Endodermal cell (in vitro differentiated cells): ENCODE measurements around the gene NUDT13. TPM values are rescaled to one million over a fixed set of nuclear protein-coding genes. Genes with fewer than 3 reads are reported as not detected.
A peak's percentile ranks its signal among the peaks of the same experiment; 100 is the strongest.

Source experiments
- DNase-seq: peaks from one replicate; pipeline ENCODE4 v3.0.0-alpha.2; 2017
- H3K27ac ChIP-seq: 2 replicates; pipeline ENCODE4 v1.5.1; 2013; ENCODE audit warnings: mild to moderate bottlenecking, low read depth, low read length, moderate library complexity
- H3K27me3 ChIP-seq: 2 replicates; pipeline ENCODE4 v1.6.1; 2013; ENCODE audit warnings: mild to moderate bottlenecking, low read length, moderate library complexity; ENCODE audit not compliant: insufficient read depth, control insufficient read depth, poor library complexity, severe bottlenecking
- H3K36me3 ChIP-seq: 2 replicates; pipeline ENCODE4 v1.7.0; 2013; ENCODE audit warnings: mild to moderate bottlenecking, low read length, moderate library complexity; ENCODE audit not compliant: control insufficient read depth, insufficient read depth
- H3K4me1 ChIP-seq: one replicate; pipeline ENCODE4 v1.7.0; 2013; ENCODE audit warnings: low read length; ENCODE audit not compliant: control insufficient read depth, insufficient read depth
- H3K4me3 ChIP-seq: 2 replicates; pipeline ENCODE4 v1.5.1; 2013; ENCODE audit warnings: mild to moderate bottlenecking, low read length, moderate library complexity
- H3K9ac ChIP-seq: 2 replicates; pipeline ENCODE4 v1.6.1; 2013; ENCODE audit warnings: mild to moderate bottlenecking, low read length, moderate library complexity; ENCODE audit not compliant: poor library complexity, severe bottlenecking; ENCODE audit errors: extremely low read depth
- H3K9me3 ChIP-seq: 2 replicates; pipeline ENCODE4 v1.6.1; 2013; ENCODE audit warnings: mild to moderate bottlenecking, low read length, moderate library complexity; ENCODE audit not compliant: control insufficient read depth
- H3K27ac Mint-ChIP-seq: 2 replicates; pipeline ENCODE4 v1.8.0; 2020; ENCODE audit warnings: mixed read lengths
- H3K27me3 Mint-ChIP-seq: 2 replicates; pipeline ENCODE4 v1.8.0; 2021; ENCODE audit warnings: mild to moderate bottlenecking, mixed read lengths; ENCODE audit not compliant: insufficient read depth
- H3K36me3 Mint-ChIP-seq: 2 replicates; pipeline ENCODE4 v1.8.0; 2020; ENCODE audit warnings: low read depth, mixed read lengths
- H3K4me1 Mint-ChIP-seq: 2 replicates; pipeline ENCODE4 v1.8.0; 2020; ENCODE audit warnings: mixed read lengths
- H3K4me3 Mint-ChIP-seq: 2 replicates; pipeline ENCODE4 v1.8.0; 2020; ENCODE audit warnings: mild to moderate bottlenecking, moderate library complexity, mixed read lengths
- H3K9me3 Mint-ChIP-seq: 2 replicates; pipeline ENCODE4 v1.8.0; 2020; ENCODE audit warnings: mild to moderate bottlenecking, mixed read lengths
- WGBS, 2 experiments: methylation state at CpG; one replicate each; pipeline versions ENCODE4 v1.1.5 to v1.1.7; 2013; ENCODE audit warnings: missing lambda C conversion rate in 2 of 2, mixed read lengths in 1 of 2; ENCODE audit not compliant: insufficient coverage in 1 of 2, insufficient read length in 1 of 2; 5-methylcytosine and 5-hydroxymethylcytosine counted together
- total RNA-seq, 2 donors: library from RNA; stranded (reverse); fragmentation: NEBNext Ultra II Directional in 1 of 2; extraction: Animal tissue kit (Norgen Biotek cat#: 25700) in 1 of 2; gene quantifications; 2 replicates in 1 of 2; 3 replicates in 1 of 2; pipeline ENCODE4 v1.2.1, GENCODE V29; 2021
- TF ChIP-seq, protein P1 (sequence below): fragments of 200-600 bp; sonication (generic); conservative IDR thresholded peaks from 2 replicates; pipeline ENCODE4 v1.5.0; 2021; ENCODE audit warnings: antibody characterized with exemption, mild to moderate bottlenecking

The NUDT13 gene
- total RNA-seq, 2 donors from 2014 or later: 3.3 to 3.9 TPM

DNA sequence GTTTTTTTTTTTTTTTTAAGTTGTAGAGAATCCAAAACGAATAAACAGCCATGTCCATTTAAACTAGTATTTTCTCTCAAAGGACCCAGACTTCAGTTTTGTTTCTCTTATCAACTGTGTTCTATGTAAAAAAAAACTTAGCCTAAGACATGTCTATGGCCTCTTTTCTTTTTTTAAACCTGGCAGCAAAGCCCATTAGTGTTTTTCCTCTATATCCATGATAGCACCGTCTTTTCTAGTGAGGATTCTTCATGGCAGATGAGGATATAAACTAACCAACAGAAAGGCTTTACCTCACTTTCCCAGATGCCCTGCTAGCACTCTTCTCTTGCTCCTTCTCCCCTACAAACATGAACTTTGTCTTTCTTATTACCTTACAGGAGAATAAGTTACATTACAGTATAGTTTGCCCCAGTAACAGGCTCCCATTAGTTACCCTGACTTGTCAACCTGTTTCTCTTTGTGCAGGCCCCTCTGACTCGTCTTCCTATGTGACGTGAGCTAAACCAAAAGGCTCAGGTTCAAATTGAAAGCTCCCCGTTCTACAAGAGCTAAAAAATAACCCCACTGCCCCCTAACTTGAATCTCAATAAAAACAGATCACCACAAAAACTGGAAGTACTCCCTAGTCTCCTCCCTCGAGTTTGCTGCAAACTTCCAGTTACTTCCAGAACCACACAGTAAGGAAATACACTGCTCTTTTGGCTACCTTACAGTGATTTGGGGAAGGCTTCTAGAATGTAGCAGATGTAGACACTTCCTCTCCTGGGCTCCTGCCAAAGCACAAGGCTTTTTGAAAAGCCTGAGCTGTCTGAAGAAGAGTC lies 33.7 kb upstream of the NUDT13 start:
- H3K4me3 Mint-ChIP-seq: no peak overlapping the region
- H3K27ac Mint-ChIP-seq: peak overlapping the region; percentile 37
- DNase-seq: no peak
- no peaks in the 10 kb centered on the region for H3K9me3 Mint-ChIP-seq
- H3K27me3 Mint-ChIP-seq: no peaks in the 10 kb centered on the region
- H3K27ac ChIP-seq: no peak overlapping the region
- peaks cover 6% of the 10 kb centered on the region for H3K4me1 Mint-ChIP-seq
- no peak overlapping the region for H3K4me3 ChIP-seq
- no peaks in the 10 kb centered on the region for H3K9me3 ChIP-seq
- peaks cover 29% of the 10 kb centered on the region for H3K36me3 ChIP-seq
- TF ChIP-seq, protein P1, sequence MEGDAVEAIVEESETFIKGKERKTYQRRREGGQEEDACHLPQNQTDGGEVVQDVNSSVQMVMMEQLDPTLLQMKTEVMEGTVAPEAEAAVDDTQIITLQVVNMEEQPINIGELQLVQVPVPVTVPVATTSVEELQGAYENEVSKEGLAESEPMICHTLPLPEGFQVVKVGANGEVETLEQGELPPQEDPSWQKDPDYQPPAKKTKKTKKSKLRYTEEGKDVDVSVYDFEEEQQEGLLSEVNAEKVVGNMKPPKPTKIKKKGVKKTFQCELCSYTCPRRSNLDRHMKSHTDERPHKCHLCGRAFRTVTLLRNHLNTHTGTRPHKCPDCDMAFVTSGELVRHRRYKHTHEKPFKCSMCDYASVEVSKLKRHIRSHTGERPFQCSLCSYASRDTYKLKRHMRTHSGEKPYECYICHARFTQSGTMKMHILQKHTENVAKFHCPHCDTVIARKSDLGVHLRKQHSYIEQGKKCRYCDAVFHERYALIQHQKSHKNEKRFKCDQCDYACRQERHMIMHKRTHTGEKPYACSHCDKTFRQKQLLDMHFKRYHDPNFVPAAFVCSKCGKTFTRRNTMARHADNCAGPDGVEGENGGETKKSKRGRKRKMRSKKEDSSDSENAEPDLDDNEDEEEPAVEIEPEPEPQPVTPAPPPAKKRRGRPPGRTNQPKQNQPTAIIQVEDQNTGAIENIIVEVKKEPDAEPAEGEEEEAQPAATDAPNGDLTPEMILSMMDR: no peak
- no peak overlapping the region for H3K9ac ChIP-seq
- 87 to 90% methylated on average over 5 to 6 of the region's 6 CpGs for WGBS, 2 experiments
- H3K36me3 Mint-ChIP-seq: peaks cover 13% of the 10 kb centered on the region
- H3K4me1 ChIP-seq: no peaks in the 10 kb centered on the region
- H3K27me3 ChIP-seq: no peaks in the 10 kb centered on the region

DNA sequence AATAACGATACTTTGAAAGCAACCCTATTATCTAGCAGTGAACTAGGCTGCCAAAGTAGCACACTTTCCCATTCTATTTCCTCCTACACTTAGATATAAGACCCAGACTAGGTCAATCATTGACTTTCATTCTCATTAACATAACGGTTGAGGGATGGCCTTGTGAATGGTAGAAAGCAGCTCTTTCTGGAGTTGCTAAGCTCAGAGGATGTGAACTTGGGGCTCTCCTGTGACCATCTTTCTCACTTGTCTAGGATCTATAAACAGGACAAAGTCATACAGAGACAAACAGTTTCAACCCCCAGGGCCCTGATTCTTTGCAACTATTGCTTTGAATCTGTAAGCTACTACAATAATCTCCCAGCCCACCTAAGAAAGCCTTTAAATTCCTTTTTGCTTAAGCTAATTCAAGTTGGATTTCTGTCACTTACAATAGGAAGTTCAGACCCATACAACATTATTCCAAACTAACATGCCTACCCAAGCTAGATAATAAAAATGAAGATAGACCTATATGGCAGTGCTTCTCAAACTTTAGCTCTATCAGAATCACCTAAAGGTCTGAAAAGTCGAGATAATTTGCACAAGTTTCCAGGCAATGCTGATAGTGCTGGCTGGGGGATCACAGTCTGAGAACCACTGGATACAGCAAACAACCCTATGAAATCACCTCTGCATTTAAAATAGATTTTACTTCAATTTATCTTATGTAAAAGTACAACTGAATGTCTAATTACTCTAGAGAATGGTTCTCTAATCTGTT lies 30.3 kb upstream of the NUDT13 start:
- TF ChIP-seq, protein P1: no peak
- H3K27ac ChIP-seq: no peak overlapping the region
- Mint-ChIP-seq H3K36me3 (no peaks in the 10 kb centered on the region), H3K27ac (no peak overlapping the region), H3K4me3 (no peak overlapping the region), H3K4me1 (peaks cover 6% of the 10 kb centered on the region), H3K9me3 (no peaks in the 10 kb centered on the region), H3K27me3 (no peaks in the 10 kb centered on the region)
- no peaks in the 10 kb centered on the region for H3K9me3 ChIP-seq
- no peak overlapping the region for H3K9ac ChIP-seq
- no peaks in the 10 kb centered on the region for H3K27me3 ChIP-seq
- H3K4me1 ChIP-seq: no peaks in the 10 kb centered on the region
- H3K36me3 ChIP-seq: peaks cover 1% of the 10 kb centered on the region
- 67 to 96% methylated on average over 1 to 3 of the region's 3 CpGs for whole genome bisulfite sequencing, 2 experiments
- no peak for DNase-seq
- no peak overlapping the region for H3K4me3 ChIP-seq

DNA sequence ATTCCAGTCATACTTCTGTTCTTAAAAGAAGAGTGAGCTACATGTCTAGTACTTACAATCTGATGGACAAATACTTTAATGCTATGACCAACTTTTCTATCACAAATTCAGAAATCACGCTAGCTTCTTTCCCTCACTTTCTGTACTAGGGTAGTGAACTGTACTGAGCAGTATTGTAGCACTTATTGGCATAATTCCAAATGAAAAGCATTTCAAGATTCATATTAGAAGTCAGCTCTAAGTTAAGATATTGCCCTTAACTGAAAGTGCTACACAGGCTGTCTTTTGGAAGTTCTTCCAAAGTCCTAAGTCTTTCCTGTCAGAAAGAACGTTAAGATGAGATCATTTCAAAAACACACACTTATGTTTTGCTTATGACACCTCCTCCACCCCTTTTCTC lies 27.0 kb upstream of the NUDT13 start:
- TF ChIP-seq, protein P1: no peak
- peaks cover 4% of the 10 kb centered on the region for H3K4me1 Mint-ChIP-seq
- no peak overlapping the region for H3K4me3 Mint-ChIP-seq
- H3K27ac ChIP-seq: no peak overlapping the region
- no peaks in the 10 kb centered on the region for H3K27me3 Mint-ChIP-seq
- 86 to 92% methylated on average over 1 to 2 of the region's 2 CpGs for WGBS, 2 experiments
- H3K27me3 ChIP-seq: no peaks in the 10 kb centered on the region
- no peak overlapping the region for H3K4me3 ChIP-seq
- H3K4me1 ChIP-seq: no peaks in the 10 kb centered on the region
- H3K9me3 ChIP-seq: no peaks in the 10 kb centered on the region
- H3K9ac ChIP-seq: no peak overlapping the region
- no peak for DNase-seq
- H3K9me3 Mint-ChIP-seq: no peaks in the 10 kb centered on the region
- H3K36me3 Mint-ChIP-seq: peaks cover 4% of the 10 kb centered on the region
- H3K27ac Mint-ChIP-seq: no peak overlapping the region
- H3K36me3 ChIP-seq: no peaks in the 10 kb centered on the region
